HepG2 (cell line): ENCODE results near the gene BCL7A. TPM values are rescaled to one million over a fixed set of nuclear protein-coding genes. Genes with fewer than 3 reads are reported as not detected.

Source experiments
- AKNA ChIP-seq: sonication (generic); formaldehyde crosslinking; IDR thresholded peaks from 2 replicates; pipeline ENCODE4 v1.4.0; 2020; ENCODE audit warnings: missing genetic modification reagents, borderline replicate concordance
- CBX1 ChIP-seq: IDR thresholded peaks from one replicate; pipeline ENCODE4 v1.6.1; 2016; ENCODE audit warnings: antibody characterized with exemption, low read depth
- MEIS1 ChIP-seq: sonication (generic); formaldehyde crosslinking; IDR thresholded peaks from 2 replicates; pipeline ENCODE4 v1.9.0; 2021; ENCODE audit warnings: mild to moderate bottlenecking, missing genetic modification reagents, moderate library complexity, borderline replicate concordance
- RBM22 ChIP-seq: fragments of 200-400 bp; formaldehyde crosslinking; optimal IDR thresholded peaks from 2 replicates; pipeline ENCODE3; 2017; ENCODE audit warnings: mild to moderate bottlenecking, low read length, moderate library complexity
- ZKSCAN5 ChIP-seq: sonication (generic); formaldehyde crosslinking; IDR thresholded peaks from 2 replicates; pipeline ENCODE4 v1.5.1; 2020; ENCODE audit warnings: mild to moderate bottlenecking, missing genetic modification reagents
- ZMYM3 ChIP-seq: sonication (generic); formaldehyde crosslinking; IDR thresholded peaks from 2 replicates; pipeline ENCODE4 v1.5.1; 2020; ENCODE audit warnings: mild to moderate bottlenecking, missing genetic modification reagents
- ZNF205 ChIP-seq: IDR thresholded peaks from 2 replicates; pipeline ENCODE4 v1.6.1; 2018; ENCODE audit warnings: missing biosample characterization, missing genetic modification reagents
- ZNF232 ChIP-seq: sonication (generic); formaldehyde crosslinking; IDR thresholded peaks from 2 replicates; pipeline ENCODE4 v1.4.0; 2020; ENCODE audit warnings: missing genetic modification reagents, borderline replicate concordance
- ZNF44 ChIP-seq: sonication (generic); formaldehyde crosslinking; IDR thresholded peaks from 2 replicates; pipeline ENCODE4 v1.5.1; 2020; ENCODE audit warnings: mild to moderate bottlenecking, missing genetic modification reagents
- ZNF619 ChIP-seq: sonication (generic); formaldehyde crosslinking; IDR thresholded peaks from 2 replicates; pipeline ENCODE4 v1.4.0; 2020; ENCODE audit warnings: mild to moderate bottlenecking, missing genetic modification reagents
- ZNF75D ChIP-seq: sonication (generic); formaldehyde crosslinking; IDR thresholded peaks from 2 replicates; pipeline ENCODE4 v1.8.1; 2023; ENCODE audit warnings: missing genetic modification reagents, mild to moderate bottlenecking, borderline replicate concordance
- ZNF792 ChIP-seq: IDR thresholded peaks from 2 replicates; pipeline ENCODE4 v1.6.1; 2016
- polyA plus RNA-seq, 8 experiments: library from polyadenylated mRNA; depleted of rRNA in 3 of 8; stranded (reverse) in 7 of 8; unstranded in 1 of 8; fragments of >200 nt; fragmentation: Illumina TruSeq in 4 of 8; extraction: Trizol in 4 of 8; gene quantifications; 2 replicates each; pipeline versions ENCODE4 v1.2.1 to v1.2.3, GENCODE V29; 2011 to 2016; ENCODE audit warnings: low read depth in 4 of 8, missing spikeins in 1 of 8, mixed read lengths in 1 of 8; ENCODE audit not compliant: insufficient read depth in 1 of 8
- total RNA-seq, 5 experiments: library from RNA; depleted of rRNA; stranded (reverse); fragments of >200 nt; fragmentation: Illumina TruSeq; extraction: Trizol; gene quantifications; 2 replicates each; pipeline ENCODE4 v1.2.3, GENCODE V29; 2016; ENCODE audit warnings: low read depth in 1 of 5
- TF ChIP-seq, protein P1 (sequence below): sonication (generic); formaldehyde crosslinking; IDR thresholded peaks from 2 replicates; pipeline ENCODE4 v1.9.0; 2021; ENCODE audit warnings: missing genetic modification reagents, borderline replicate concordance
- TF ChIP-seq, protein P2 (sequence below): IDR thresholded peaks from 2 replicates; pipeline ENCODE4 v1.6.1; 2016; ENCODE audit warnings: missing compliant biosample characterization, missing genetic modification reagents, borderline replicate concordance
- TF ChIP-seq, protein P3 (sequence below): sonication (generic); formaldehyde crosslinking; IDR thresholded peaks from 2 replicates; pipeline ENCODE4 v1.5.1; 2020; ENCODE audit warnings: missing genetic modification reagents, mild to moderate bottlenecking, borderline replicate concordance
- TF ChIP-seq, protein P4 (sequence below): sonication (generic); formaldehyde crosslinking; IDR thresholded peaks from 2 replicates; pipeline ENCODE4 v1.8.1; 2023; ENCODE audit warnings: mild to moderate bottlenecking, moderate library complexity, missing genetic modification reagents

BCL7A gene
- total and polyA plus RNA-seq, 2 of the 13 experiments (the other 11 are each of a cell fraction or from before 2014, with no cell fraction given) = 4.1 to 6.2 TPM

- TF ChIP-seq ZNF205 (CRISPR knock-in tag) (no peak), RBM22 (no peak), CBX1 (no peak), ZNF75D (CRISPR knock-in tag) (no peak), ZNF792 (CRISPR knock-in tag) (no peak), ZMYM3 (CRISPR knock-in tag) (peak; percentile 40; the same call in 1 of the 2 replicates), ZNF232 (CRISPR knock-in tag) (no peak), ZNF619 (CRISPR knock-in tag) (no peak), ZNF44 (CRISPR knock-in tag) (no peak), ZKSCAN5 (CRISPR knock-in tag) (no peak), AKNA (CRISPR knock-in tag) (no peak), MEIS1 (no peak)
- TF ChIP-seq, protein P1, sequence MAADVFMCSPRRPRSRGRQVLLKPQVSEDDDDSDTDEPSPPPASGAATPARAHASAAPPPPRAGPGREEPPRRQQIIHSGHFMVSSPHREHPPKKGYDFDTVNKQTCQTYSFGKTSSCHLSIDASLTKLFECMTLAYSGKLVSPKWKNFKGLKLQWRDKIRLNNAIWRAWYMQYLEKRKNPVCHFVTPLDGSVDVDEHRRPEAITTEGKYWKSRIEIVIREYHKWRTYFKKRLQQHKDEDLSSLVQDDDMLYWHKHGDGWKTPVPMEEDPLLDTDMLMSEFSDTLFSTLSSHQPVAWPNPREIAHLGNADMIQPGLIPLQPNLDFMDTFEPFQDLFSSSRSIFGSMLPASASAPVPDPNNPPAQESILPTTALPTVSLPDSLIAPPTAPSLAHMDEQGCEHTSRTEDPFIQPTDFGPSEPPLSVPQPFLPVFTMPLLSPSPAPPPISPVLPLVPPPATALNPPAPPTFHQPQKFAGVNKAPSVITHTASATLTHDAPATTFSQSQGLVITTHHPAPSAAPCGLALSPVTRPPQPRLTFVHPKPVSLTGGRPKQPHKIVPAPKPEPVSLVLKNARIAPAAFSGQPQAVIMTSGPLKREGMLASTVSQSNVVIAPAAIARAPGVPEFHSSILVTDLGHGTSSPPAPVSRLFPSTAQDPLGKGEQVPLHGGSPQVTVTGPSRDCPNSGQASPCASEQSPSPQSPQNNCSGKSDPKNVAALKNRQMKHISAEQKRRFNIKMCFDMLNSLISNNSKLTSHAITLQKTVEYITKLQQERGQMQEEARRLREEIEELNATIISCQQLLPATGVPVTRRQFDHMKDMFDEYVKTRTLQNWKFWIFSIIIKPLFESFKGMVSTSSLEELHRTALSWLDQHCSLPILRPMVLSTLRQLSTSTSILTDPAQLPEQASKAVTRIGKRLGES = no peak
- TF ChIP-seq, protein P2, sequence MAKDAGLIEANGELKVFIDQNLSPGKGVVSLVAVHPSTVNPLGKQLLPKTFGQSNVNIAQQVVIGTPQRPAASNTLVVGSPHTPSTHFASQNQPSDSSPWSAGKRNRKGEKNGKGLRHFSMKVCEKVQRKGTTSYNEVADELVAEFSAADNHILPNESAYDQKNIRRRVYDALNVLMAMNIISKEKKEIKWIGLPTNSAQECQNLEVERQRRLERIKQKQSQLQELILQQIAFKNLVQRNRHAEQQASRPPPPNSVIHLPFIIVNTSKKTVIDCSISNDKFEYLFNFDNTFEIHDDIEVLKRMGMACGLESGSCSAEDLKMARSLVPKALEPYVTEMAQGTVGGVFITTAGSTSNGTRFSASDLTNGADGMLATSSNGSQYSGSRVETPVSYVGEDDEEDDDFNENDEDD (CRISPR knock-in tag) = peak; percentile 96
- TF ChIP-seq, protein P3, sequence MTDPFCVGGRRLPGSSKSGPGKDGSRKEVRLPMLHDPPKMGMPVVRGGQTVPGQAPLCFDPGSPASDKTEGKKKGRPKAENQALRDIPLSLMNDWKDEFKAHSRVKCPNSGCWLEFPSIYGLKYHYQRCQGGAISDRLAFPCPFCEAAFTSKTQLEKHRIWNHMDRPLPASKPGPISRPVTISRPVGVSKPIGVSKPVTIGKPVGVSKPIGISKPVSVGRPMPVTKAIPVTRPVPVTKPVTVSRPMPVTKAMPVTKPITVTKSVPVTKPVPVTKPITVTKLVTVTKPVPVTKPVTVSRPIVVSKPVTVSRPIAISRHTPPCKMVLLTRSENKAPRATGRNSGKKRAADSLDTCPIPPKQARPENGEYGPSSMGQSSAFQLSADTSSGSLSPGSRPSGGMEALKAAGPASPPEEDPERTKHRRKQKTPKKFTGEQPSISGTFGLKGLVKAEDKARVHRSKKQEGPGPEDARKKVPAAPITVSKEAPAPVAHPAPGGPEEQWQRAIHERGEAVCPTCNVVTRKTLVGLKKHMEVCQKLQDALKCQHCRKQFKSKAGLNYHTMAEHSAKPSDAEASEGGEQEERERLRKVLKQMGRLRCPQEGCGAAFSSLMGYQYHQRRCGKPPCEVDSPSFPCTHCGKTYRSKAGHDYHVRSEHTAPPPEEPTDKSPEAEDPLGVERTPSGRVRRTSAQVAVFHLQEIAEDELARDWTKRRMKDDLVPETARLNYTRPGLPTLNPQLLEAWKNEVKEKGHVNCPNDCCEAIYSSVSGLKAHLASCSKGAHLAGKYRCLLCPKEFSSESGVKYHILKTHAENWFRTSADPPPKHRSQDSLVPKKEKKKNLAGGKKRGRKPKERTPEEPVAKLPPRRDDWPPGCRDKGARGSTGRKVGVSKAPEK = no peak
- TF ChIP-seq, protein P4, sequence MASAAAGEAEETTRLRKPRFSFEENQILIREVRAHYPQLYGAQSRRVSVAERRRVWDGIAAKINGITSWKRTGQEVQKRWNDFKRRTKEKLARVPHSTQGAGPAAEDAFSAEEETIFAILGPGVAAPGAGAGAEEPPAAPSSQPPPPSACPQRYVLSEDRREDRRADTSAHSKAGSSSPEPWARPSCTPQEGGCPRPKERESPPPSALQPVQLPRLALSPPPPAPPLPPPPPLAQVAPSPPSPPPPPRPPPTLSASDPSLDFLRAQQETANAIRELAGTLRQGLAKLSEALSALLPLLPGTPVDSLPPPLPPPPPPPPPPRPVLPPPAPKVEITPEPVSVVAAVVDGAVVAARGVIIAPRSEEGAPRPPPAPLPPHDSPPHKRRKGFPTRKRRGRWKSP (CRISPR knock-in tag) = no peak
Observed at GRCh38 chr12:122064025-122064777, 42.5 kb downstream of the BCL7A start (continued).
